Fibroblast of peridontal ligament (primary cell): ENCODE measurements around the gene RGS3.
"Not testable (repeated sequence)": the region's sequence is repeated elsewhere in the genome, so short reads cannot be mapped to it uniquely, and the experiment has no call there.

ENCODE experiments used
- DNase-seq: peaks from one replicate; pipeline ENCODE4 v3.0.0-alpha.2; 2010; ENCODE audit errors: extremely low read depth

RGS3 gene

DNA sequence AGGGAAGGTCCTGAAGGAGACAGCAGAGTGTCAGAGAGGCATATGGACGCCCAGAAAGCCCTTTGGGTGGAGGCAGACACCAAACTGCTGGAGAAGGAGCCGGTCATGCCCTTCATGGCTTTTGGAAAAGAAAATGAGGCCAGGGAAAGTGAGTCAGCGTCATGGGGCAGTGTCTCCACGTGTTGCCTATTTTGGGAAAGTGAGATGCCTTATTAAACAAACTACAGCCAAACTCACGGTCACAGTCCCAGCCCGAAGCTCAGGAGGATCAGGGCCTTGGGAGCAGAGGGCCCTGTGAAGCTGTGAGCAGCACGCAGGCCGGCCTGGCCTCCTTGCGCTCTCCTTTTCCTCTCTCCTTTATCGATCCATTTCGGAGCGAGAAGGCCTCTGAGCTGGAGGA lies 25.0 kb downstream of the RGS3 start:
- DNase-seq: peak; percentile 52

DNA sequence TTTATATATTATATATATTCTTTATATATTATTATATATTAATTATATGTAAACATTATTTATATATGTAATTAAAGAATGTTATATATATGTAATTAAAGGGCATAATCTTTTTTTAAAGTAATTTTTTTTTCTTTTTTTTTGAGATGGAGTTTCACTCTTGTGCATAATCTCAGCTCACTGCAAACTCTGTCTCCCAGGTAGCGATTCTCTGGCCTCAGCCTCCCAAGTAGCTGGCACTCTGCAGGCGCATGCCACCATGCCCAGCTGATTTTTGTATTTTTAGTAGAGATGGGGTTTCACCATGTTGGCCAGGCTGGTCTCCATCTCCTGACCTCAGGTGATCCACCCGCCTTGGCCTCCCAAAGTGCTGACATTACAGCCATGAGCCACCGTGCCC lies 27.6 kb downstream of the RGS3 start:
- DNase-seq: not testable (repeated sequence)

DNA sequence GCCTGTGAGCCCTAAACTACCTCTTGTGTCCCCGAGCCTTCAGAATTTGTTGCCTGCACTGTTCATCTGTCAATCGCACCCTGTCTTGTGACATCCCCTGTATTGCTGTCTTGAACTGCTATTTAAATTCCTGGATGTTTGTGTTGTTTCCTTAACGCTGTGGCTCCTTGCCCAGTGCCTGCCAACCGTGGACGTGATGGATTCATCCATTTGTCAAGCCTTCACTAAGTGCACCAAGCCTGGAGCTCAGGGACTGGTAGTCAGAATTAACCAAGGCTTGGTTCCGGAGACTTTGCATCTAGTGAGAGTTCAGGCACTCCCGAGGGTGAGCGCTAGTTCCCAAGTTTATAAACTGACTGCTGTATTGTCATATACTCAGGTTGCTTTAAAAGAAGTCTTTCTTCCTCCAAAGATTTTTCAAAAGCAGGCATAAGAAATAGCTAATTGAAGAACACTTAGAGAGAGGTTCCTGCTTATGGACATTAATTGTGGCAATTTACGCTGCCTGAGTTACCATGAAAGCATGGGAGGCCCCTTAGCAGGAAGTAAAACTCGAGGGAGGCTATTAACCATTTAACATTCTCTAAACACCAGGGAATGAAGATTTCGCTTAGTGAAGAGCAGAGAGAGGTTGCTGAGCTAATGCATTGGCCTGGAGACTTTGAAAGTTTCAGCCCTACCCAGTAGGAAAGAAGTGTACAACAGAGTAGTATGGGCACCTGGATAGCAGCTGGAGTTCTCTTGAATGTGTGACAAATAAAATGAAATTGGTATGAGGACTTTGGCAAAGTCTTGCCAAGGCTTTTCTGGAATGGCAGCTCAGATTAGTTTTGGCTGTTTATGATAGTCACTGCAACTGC lies 29.0 kb downstream of the RGS3 start:
- no peak for DNase-seq

DNA sequence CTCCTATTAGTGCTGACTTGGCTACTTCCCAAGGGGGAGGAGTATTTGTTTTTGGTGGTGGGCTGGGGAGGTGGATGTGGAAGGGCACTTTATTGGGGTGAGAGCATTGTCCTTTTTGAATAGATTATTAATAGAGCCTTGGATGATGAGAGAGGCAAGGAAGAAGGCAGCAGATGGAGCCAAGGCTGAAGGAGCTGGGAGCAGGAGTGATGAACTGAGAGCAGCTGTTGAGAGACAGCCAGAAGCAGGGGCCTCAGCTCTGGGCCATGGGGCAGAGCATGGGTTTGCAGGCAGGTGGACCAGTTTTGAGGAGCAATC lies 29.6 kb downstream of the RGS3 start:
- DNase-seq: no peak

DNA sequence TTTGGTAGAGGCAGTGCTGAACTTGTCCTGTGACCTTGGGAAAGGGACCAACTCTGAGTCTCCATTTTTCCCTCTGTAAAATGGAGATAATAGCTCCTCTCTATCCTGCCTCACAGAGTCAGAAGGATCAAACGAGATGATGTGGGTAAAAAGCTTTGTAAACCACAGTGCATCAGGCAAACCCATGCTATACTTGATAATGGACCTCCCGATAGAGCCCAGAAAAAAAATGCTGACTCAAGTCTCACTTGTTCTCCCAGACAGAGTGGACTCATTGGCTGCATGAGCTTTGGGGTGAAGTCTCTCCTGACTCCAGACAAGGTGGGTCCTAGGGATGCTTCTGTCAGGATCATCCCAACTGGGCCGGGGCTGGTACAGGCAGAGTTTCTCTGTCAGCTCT lies 32.0 kb downstream of the RGS3 start:
- no peak for DNase-seq

DNA sequence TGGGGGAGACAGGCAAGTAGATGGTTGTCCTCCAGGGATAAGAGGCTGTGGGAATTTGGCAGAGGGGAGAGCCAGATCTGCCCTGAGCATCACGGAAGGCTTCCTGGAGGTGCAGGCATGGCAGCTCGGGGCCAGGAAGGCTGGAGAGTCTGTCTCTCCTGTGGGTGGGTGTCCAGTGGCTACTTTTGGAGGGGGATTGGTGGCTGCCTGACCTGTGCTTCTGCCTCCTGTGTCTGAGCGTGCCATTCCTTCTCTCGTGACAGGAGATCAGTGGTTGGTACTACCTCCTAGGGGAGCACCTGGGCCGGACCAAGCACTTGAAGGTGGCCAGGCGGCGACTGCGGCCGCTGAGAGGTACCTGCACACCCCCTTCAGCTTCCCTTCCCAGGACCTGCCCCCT lies 33.5 kb downstream of the RGS3 start:
- no peak for DNase-seq

DNA sequence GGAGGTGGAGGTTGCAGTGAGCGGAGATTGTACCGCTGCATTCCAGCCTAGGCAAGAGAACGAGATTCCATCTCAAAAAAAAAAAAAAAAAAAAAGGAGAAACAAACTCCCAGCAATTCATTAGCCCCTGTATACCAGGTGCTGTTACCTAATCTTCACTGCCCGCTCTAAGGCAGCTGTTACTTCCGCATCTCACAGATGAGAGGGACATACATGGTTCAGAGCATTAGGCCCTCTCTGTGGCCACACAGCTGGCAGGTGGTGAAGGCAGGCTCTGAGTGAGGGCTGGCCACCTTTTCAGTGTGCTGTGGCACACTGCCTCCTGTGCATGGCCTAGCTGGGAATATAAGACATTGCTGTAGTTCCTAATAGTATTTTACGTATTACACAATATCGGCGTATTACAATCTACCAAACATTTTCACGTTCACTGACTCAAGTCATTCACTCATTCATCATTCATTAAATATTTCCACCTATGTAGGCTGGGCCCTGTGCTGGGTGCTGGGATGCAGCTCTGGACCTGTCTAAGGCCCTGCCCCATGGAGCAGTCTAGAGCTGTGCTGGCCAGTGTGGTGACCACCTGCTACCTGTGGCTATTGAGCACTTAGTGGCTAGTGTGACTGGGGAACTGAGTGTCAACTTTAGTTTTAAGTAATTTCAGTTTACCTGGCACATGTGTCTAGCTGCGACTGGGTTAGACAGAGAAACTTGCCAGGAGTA lies 35.8 kb downstream of the RGS3 start:
- no peak for DNase-seq

DNA sequence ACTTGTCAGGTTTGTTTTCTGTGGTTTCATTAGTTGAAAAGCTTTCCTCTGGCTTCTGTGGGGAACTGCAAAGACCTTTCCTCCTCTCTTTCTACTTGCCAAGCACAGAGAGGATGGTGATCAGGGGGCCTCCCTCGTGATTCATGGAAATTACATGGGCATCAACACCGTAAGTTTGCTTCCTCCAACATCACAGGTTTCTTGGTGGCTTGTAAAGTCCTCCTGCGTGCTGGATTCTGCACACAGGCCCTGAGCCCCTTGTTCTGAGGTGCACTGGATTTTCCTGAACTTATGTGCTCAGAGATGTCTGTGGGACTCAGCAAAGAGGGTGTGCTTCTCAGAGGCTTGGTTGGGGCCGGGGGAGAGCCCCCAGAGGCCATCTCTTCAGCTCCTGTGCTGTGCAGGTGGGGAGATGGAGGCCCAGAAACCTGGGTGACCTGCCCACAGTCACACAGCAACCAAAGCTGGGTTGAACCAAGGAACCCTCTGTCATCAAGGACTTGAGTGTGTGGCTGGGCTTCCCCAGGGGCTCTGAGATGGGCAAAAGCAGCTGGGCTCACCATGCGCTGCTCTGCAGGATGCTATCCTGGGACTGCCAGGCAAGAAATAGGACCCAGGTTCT lies 36.5 kb downstream of the RGS3 start:
- DNase-seq: no peak

DNA sequence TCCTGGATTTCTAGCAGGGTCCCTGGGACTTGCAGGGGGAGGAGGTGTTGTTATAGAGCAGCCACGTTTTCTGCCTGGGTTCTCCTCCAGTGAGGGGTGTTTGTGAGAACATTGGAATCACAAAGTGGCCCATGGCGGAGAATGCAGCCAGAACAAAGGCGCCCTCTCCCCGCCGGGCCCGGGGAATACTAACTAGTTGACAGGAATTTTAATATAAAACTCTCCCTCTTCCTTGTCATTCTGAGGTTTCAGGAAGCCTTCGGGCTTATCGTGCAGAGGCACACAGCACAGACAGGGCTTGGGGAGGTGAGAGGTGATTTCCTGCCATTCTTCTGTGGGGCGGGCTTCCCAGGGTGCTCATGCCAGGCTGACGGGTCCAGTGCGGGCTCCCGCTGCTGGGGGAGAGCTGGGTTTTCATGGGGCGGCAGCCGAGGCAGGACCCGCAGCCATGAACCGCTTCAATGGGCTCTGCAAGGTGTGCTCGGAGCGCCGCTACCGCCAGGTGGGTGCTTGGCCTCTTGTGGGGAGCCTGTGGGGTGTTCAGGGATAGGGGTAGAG lies 37.7 kb downstream of the RGS3 start:
- no peak for DNase-seq

DNA sequence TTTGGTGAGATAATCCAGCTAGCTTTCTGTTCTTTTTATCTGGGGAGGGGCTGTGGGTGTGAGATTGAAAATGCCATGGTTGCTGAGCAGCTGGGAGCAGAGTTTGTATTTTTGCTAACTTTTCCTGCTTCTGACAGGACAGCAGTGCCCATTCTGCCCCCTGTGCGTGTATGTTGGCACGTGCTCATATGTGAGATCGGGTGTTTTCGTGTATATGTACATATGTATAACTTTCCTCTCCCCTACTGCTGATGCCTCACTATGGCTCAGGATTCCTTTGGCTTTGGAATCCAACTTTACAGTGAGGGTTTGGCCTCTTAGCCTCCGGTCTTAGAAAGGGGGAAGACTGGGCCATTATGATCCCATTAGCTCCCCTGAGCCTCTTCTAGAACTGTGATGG lies 38.3 kb downstream of the RGS3 start:
- no peak for DNase-seq

DNA sequence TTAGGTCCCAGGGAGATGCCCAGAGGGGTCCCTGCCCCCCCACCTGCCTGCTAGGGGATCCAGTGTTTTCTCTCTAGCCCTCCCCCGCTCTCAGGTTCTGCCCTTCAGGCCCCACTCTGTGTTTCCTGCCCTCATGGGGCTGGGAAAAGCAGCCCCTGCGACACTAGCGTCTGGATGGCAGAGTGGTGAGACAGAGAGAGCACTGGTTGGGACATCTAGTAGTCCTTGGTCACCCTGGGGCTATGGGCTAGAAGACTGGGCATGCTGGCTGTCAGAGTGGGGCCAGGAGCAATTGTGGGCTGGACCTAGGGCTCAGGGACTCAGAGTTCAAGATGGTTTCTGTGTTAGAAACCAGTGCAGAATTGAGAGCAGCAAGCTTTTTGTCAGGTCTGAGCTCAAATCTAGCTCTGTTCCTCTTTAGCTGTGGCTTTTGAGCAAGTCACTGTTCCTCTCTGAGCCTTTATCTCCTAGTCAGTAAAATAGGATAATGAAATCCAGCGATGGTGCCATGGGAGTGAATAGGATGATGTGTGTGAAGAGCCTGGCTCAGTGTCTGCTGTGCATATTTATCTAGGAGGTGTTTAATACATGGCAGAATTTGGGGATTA lies 39.0 kb downstream of the RGS3 start:
- DNase-seq: no peak

DNA sequence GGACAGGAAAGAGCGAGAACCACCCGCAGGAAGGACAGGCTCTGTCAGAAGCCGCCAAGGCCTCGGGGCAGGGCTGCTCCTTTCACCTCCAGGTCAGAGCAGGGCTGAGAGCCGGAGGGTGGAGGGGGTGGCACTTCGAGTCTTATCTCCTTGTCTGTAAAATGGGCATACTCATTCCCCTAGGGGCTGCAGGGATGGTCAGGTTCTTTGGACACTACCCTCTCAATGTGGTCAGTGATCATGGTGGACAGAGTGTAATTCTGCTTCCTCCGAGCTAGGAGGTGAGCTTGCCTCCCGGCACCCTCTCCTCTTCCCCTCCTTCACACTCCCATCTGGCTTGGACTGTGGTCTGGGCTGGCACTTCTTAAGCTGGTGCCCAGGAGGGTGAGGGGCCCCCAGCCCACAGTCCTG lies 39.6 kb downstream of the RGS3 start:
- DNase-seq: no peak

DNA sequence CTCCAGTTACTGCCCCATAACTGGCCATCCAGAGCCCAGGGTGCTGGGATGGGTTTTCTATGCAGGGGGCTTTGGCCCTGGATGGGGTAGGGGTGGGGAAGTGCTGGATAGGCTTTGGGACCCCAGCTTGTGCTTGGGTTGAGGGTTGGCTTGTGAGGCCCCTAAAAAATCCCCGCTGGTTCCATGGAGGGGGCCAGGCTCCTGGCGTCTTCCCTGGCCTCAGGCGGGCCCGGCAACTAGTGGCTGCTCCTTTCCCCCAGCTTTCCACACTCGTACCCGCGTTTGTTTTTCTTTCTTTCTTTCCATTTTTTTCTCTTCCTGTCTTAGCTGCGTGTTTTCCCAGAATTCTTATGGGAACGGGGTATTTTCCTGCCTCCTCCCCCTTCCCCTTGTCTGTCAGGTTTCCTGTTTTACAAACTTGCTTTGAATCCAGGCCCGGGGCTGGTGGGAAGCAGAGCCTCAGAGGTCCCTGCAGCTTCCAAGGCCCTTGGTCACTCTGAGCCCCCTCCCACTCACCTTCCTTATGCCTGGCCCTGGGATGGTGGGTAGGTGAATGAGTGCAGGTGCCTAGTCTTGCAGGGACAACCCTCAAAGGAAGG lies 40.2 kb downstream of the RGS3 start:
- DNase-seq: no peak

DNA sequence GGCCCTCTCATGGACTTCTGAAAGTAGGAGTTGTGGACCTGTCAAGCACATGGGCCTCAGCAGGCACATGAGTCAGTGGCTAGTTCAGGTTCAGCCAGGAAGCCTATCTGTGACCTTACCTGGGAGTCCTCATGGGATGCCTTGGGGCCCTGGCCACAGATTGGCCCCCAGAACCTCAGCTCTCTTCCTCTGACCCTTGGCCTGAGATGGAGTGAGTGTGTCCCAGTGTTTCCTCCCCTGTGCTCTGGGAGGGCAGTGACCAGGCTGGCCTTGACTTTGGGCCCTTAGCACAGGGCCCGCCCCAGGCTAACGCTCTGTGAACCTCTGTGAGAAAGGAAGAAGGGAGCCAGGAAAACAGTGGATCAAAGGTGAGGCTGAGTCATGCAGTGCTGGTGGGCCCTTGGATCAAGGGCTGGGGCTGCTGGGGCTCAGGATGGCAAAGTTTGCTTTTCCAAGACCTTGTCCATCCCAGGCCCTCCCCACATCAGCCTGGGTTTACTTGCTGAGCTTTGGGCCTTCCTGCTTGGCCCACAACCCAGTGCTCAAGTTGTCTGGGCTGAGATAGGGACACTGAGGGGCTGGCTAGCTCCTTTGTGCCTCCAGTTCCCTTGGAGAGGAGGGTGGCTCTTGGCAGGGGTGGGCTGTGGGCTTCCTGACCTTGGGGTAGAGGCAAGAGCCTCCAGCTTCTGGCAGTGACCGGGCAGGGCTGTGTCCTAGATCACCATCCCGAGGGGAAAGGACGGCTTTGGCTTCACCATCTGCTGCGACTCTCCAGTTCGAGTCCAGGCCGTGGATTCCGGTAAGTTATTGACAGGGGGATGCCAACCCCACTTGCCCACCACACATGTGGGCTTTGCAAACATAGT lies 41.4 kb downstream of the RGS3 start:
- DNase-seq: no peak

DNA sequence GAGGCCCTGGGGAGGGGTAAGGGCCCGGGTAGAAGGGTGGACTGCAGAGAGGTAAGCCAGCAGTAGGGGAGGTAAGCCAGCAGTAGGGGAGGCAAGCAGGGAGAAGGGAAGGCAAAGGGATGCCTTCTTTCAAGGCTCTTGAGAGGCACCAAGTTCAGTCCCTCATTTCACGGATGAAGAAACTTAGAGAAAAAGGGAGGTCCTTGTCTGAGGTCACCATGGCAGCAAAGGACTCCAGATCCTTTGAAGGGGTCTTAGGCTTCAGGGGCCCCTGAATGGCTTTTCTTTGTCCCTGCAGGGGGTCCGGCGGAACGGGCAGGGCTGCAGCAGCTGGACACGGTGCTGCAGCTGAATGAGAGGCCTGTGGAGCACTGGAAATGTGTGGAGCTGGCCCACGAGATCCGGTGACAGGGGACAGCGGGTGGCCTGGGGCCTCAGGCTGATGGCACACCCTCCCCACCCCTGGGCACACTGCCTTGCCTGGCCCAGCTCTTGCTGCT lies 42.6 kb downstream of the RGS3 start:
- no peak for DNase-seq

DNA sequence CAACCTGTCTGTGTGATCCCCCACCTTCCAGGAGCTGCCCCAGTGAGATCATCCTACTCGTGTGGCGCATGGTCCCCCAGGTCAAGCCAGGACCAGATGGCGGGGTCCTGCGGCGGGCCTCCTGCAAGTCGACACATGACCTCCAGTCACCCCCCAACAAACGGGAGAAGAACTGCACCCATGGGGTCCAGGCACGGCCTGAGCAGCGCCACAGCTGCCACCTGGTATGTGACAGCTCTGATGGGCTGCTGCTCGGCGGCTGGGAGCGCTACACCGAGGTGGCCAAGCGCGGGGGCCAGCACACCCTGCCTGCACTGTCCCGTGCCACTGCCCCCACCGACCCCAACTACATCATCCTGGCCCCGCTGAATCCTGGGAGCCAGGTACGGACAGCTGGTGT lies 43.7 kb downstream of the RGS3 start:
- DNase-seq: no peak

DNA sequence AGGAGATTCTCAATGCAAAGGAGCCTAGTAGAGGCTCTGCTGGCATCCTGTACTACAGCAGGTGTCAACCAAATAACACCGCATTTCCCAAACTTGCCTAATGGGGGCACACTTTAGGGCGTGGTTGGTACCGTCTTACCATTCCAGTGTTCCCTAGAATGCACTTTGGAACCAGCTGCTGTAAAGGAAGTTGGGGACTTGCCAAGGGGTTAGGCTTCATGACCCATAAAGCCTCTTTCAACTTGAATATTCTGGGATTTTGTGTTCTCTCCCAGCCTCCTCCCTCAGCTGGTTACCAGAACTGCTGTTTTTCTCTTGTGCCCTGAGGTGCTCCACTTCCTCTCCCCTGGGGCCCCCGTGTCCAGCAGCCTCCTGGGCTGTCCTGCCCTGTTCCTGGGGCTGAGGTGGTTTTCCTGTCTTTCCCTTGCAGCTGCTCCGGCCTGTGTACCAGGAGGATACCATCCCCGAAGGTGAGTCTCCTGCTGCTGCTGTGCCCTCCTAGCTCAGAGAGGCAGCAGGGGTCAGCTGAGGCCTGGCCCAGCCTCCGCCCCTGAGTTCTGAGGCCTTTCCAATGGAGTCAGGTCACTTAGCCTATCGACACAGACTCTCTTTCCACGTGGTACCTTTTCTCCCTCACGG lies 44.7 kb downstream of the RGS3 start:
- DNase-seq: peak; percentile 54

DNA sequence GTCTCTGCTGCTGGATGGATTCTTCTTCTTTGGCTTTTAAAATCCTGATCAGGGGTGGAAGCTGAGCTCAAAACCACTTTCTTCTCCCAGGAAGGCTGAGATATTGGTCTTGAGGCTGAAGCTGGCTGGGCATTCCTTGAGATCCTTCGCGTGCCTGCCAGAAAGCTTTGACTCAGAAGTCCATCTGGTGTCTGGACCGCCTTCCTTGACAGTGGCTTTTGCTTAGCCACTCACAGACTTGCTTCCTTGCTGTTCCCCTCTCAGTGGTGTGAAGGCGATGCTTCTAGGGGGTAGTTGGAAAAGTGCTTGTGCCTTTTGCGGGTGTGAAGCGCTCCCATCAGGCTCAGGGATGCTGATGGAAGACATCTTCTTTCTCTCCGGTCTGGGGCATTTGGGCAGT lies 45.9 kb downstream of the RGS3 start:
- DNase-seq: peak; percentile 67

DNA sequence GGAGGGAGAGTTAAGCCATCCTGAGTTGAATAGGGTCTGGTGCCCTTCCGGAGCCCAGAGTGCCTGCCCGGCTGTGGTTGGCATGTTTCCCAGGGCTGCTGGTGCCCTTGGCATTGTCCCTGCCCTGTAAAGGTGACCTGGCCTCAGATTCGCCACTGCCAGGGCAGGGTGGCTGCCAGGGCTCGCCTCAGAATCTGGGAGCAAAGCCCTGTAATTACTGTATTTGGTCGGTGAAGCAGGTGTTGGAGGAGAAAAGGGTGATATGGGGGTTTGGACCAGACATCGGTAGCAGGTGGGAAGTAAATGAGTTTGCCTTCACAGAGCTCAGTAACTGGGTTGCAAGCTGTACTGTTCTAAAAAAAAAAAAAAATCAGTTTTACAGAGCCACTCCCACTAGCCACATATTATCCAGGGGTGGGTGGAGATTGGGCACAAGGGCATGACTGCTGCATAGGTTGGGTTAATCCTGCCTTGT lies 47.6 kb downstream of the RGS3 start:
- DNase-seq: no peak
